DND-41 (cell line): ENCODE results near the gene LILRB2.

Experiments used
- EZH2 ChIP-seq: IDR thresholded peaks from 3 replicates; pipeline ENCODE4 v1.6.1; 2012; ENCODE audit warnings: borderline replicate concordance, low read depth, mild to moderate bottlenecking, moderate library complexity, low read length, inconsistent platforms; ENCODE audit not compliant: severe bottlenecking
- TF ChIP-seq, protein P1 (sequence below): IDR thresholded peaks from 2 replicates; pipeline ENCODE4 v1.5.1; 2012; ENCODE audit warnings: borderline replicate concordance, low read length, moderate library complexity, mild to moderate bottlenecking; ENCODE audit not compliant: poor library complexity, severe bottlenecking; ENCODE audit errors: extremely low read depth

DNA sequence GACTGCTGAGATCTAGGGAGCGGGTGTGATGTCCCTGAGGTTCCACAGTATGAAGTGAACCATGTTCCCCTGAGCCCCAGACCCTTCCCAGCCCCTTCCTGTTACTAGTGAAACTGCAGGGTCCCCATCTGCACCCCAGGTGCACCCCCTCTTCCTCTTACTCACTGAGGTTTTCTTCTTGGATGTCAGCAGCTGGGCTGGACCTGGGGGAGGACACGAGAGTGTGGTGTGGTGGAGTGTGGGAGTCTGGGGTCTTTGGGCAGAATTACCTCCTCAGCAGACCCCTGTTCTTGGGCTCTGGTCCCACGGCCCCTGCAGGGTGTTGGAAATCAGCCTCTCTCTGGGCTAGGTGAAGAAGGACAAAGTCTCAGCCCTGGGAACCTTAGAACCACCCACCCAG lies 35.0 kb downstream of the LILRB2 start:
- TF ChIP-seq, protein P1, sequence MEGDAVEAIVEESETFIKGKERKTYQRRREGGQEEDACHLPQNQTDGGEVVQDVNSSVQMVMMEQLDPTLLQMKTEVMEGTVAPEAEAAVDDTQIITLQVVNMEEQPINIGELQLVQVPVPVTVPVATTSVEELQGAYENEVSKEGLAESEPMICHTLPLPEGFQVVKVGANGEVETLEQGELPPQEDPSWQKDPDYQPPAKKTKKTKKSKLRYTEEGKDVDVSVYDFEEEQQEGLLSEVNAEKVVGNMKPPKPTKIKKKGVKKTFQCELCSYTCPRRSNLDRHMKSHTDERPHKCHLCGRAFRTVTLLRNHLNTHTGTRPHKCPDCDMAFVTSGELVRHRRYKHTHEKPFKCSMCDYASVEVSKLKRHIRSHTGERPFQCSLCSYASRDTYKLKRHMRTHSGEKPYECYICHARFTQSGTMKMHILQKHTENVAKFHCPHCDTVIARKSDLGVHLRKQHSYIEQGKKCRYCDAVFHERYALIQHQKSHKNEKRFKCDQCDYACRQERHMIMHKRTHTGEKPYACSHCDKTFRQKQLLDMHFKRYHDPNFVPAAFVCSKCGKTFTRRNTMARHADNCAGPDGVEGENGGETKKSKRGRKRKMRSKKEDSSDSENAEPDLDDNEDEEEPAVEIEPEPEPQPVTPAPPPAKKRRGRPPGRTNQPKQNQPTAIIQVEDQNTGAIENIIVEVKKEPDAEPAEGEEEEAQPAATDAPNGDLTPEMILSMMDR, result no peak
- no peak for TF ChIP-seq EZH2
